ENCODE results near the gene MBNL1.

The MBNL1 gene

GRCh38 chr3:152488449-152488848 is 219.7 kb downstream of the MBNL1 start:
- Histone ChIP-seq H4K20me1 (ENCODE audit: insufficient read depth, low read length) (no peaks in the 10 kb centered on the region), H3K36me3 (ENCODE audit: insufficient read depth, low read length) (no peaks in the 10 kb centered on the region), H3K79me2 (ENCODE audit: insufficient read depth, low read length) (no peaks in the 10 kb centered on the region), H3K27ac (ENCODE audit: low read length) (no peak overlapping the region), H3K4me3 (ENCODE audit: low read depth in 1 of 2, low read length in 2 of 2) (no peak overlapping the region), H3K9me3 (ENCODE audit: insufficient read depth, low read length, severe bottlenecking) (no peaks in the 10 kb centered on the region), H2AFZ (ENCODE audit: low read depth, low read length) (no peak overlapping the region), H3K4me1 (ENCODE audit: insufficient read depth, low read length) (no peaks in the 10 kb centered on the region), H3K9ac (ENCODE audit: low read depth, low read length) (no peak overlapping the region), H3K27me3 (ENCODE audit: insufficient read depth, low read length, poor library complexity) (no peaks in the 10 kb centered on the region), H3K4me2 (ENCODE audit: insufficient read depth, low read length) (no peak overlapping the region)
- ATAC-seq (ENCODE audit: insufficient read depth, low read depth) (no peak), DNase-seq (no peak)
- TF ChIP-seq CTCF (IDR thresholded peaks at IDR 0.05; ENCODE audit: borderline replicate concordance, extremely low read depth, low read length, poor library complexity, severe bottlenecking) (no peak), EZH2 (IDR thresholded peaks at IDR 0.05; ENCODE audit: borderline replicate concordance, low read depth, low read length, severe bottlenecking) (no peak)

GRCh38 chr3:152491922-152492321 is 223.2 kb downstream of the MBNL1 start:
- Histone ChIP-seq H3K79me2 (ENCODE audit: insufficient read depth, low read length) (no peaks in the 10 kb centered on the region), H3K4me3 (ENCODE audit: low read depth in 1 of 2, low read length in 2 of 2) (no peak overlapping the region), H3K9me3 (ENCODE audit: insufficient read depth, low read length, severe bottlenecking) (no peaks in the 10 kb centered on the region), H3K4me2 (ENCODE audit: insufficient read depth, low read length) (no peak overlapping the region), H3K4me1 (ENCODE audit: insufficient read depth, low read length) (no peaks in the 10 kb centered on the region), H3K27ac (ENCODE audit: low read length) (no peak overlapping the region), H2AFZ (ENCODE audit: low read depth, low read length) (no peak overlapping the region), H4K20me1 (ENCODE audit: insufficient read depth, low read length) (no peaks in the 10 kb centered on the region), H3K27me3 (ENCODE audit: insufficient read depth, low read length, poor library complexity) (no peaks in the 10 kb centered on the region), H3K9ac (ENCODE audit: low read depth, low read length) (no peak overlapping the region), H3K36me3 (ENCODE audit: insufficient read depth, low read length) (no peaks in the 10 kb centered on the region)
- DNase-seq (no peak), ATAC-seq (ENCODE audit: insufficient read depth, low read depth) (no peak)
- TF ChIP-seq CTCF (IDR thresholded peaks at IDR 0.05; ENCODE audit: borderline replicate concordance, extremely low read depth, low read length, poor library complexity, severe bottlenecking) (no peak), EZH2 (IDR thresholded peaks at IDR 0.05; ENCODE audit: borderline replicate concordance, low read depth, low read length, severe bottlenecking) (no peak)

GRCh38 chr3:152496286-152496685 is 227.6 kb downstream of the MBNL1 start:
- Histone ChIP-seq H3K4me1 (ENCODE audit: insufficient read depth, low read length) (no peaks in the 10 kb centered on the region), H3K27me3 (ENCODE audit: insufficient read depth, low read length, poor library complexity) (no peaks in the 10 kb centered on the region), H2AFZ (ENCODE audit: low read depth, low read length) (no peak overlapping the region), H3K9me3 (ENCODE audit: insufficient read depth, low read length, severe bottlenecking) (no peaks in the 10 kb centered on the region), H3K4me2 (ENCODE audit: insufficient read depth, low read length) (no peak overlapping the region), H3K4me3 (ENCODE audit: low read depth in 1 of 2, low read length in 2 of 2) (no peak overlapping the region), H3K9ac (ENCODE audit: low read depth, low read length) (no peak overlapping the region), H3K27ac (ENCODE audit: low read length) (no peak overlapping the region), H3K36me3 (ENCODE audit: insufficient read depth, low read length) (no peaks in the 10 kb centered on the region), H4K20me1 (ENCODE audit: insufficient read depth, low read length) (no peaks in the 10 kb centered on the region), H3K79me2 (ENCODE audit: insufficient read depth, low read length) (no peaks in the 10 kb centered on the region)
- no peak for ATAC-seq (ENCODE audit: insufficient read depth, low read depth)
- no peak for DNase-seq
- TF ChIP-seq EZH2 (IDR thresholded peaks at IDR 0.05; ENCODE audit: borderline replicate concordance, low read depth, low read length, severe bottlenecking): no peak
- TF ChIP-seq CTCF (IDR thresholded peaks at IDR 0.05; ENCODE audit: borderline replicate concordance, extremely low read depth, low read length, poor library complexity, severe bottlenecking): no peak

GRCh38 chr3:152496716-152497115 is 228.0 kb downstream of the MBNL1 start:
- Histone ChIP-seq H3K79me2 (ENCODE audit: insufficient read depth, low read length) (no peaks in the 10 kb centered on the region), H4K20me1 (ENCODE audit: insufficient read depth, low read length) (no peaks in the 10 kb centered on the region), H3K9me3 (ENCODE audit: insufficient read depth, low read length, severe bottlenecking) (no peaks in the 10 kb centered on the region), H3K4me2 (ENCODE audit: insufficient read depth, low read length) (no peak overlapping the region), H3K36me3 (ENCODE audit: insufficient read depth, low read length) (no peaks in the 10 kb centered on the region), H3K27ac (ENCODE audit: low read length) (no peak overlapping the region), H2AFZ (ENCODE audit: low read depth, low read length) (no peak overlapping the region), H3K4me3 (ENCODE audit: low read depth in 1 of 2, low read length in 2 of 2) (no peak overlapping the region), H3K4me1 (ENCODE audit: insufficient read depth, low read length) (no peaks in the 10 kb centered on the region), H3K9ac (ENCODE audit: low read depth, low read length) (no peak overlapping the region), H3K27me3 (ENCODE audit: insufficient read depth, low read length, poor library complexity) (no peaks in the 10 kb centered on the region)
- DNase-seq: no peak
- TF ChIP-seq EZH2 (IDR thresholded peaks at IDR 0.05; ENCODE audit: borderline replicate concordance, low read depth, low read length, severe bottlenecking) (no peak), CTCF (IDR thresholded peaks at IDR 0.05; ENCODE audit: borderline replicate concordance, extremely low read depth, low read length, poor library complexity, severe bottlenecking) (no peak)
- ATAC-seq (ENCODE audit: insufficient read depth, low read depth): no peak

All from DND-41 (cell line).